RPMI8226 (cell line): Measurements from ENCODE around the gene SP100.
"Not testable (repeated sequence)": the region's sequence is repeated elsewhere in the genome, so short reads cannot be mapped to it uniquely, and the experiment has no call there.

Source experiments
- DNase-seq: peaks from one replicate; pipeline ENCODE4 v3.0.0-alpha.2; 2015

SP100 gene

DNA sequence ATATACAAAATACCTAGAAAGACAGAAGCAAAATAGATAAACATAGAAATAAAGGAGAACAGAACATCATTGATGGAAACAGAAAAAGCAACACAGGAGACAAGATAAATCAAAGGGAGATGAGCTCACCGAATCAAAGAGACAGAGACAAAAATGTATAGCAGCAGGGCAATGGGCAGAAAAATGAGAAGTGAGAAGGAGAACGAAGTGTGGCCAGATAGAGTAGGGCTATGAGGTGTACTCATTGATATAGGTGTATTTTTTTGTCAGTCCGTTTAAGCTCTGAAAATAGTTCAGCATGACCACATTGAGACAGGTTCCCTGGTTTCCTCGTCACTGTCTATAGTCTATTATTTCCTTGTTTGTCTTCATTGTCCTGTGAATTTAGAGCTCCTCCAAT, 55.1 kb downstream of the SP100 start:
- no peak for DNase-seq

DNA sequence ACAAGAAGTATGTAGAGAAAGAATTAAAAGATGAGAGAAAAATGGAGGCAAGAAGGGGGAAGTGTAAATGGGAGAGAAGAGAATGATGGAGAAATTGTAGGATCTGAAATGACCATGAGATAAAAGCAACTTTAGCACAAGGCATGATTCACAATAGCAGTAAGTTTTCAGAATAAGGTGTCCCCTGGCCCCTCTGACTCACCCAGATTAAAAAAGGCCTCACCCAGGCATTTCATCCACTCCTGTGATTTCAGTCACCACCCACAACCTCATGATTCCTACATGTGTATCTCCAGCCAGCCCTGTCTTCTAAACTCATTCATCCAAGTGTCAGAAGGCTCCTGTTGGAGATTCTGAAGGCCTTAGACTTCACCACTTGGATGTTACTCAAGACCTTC, 56.6 kb downstream of the SP100 start:
- no peak for DNase-seq

DNA sequence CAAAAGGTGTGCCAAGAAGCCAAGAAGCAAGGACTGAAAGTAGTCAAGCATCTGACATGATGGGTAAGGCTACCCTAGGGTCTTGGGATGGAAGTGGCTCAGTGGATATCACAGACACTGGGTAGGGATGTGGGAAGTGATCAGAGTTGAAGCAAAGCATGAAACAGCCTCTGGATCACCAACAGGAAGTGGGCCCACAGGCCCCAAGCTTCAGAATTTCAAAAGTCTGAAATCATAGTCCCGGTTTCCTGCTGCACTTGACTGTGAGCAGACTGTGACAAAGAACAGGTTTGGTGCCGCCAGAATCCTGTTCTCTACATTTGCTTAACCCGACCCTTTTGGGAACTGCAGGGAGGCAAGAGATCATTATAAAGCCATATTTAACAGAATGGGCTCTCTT, 57.4 kb downstream of the SP100 start:
- DNase-seq: no peak

- no peak for DNase-seq
Measured at GRCh38 chr2:230475143-230475542, 59.1 kb downstream of the SP100 start.

GRCh38 chr2:230485801-230486341, 69.9 kb downstream of the SP100 start:
- DNase-seq: no peak

- DNase-seq: not testable (repeated sequence)
Measured at GRCh38 chr2:230491219-230491618, 75.2 kb downstream of the SP100 start.

DNA sequence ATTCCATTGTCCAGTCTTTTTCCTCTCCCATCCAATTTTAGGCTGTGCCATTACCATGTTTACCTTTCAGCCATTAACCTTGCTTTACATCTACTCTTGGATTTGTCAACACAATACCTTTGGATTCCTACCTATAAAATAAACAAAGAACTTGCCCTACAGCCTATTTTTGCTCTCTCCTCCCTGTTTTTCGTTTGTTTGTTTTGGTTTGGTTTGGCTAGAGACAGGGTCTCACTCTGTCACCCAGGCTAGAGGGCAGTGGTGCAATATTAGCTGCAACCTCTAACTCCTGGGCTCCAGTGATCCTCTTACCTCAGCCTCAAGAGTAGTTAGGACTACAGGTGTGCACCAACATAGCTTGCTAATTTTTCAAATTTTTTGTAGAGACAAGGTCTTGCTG, 76.1 kb downstream of the SP100 start:
- DNase-seq: no peak

- DNase-seq: no peak
Measured at GRCh38 chr2:230494980-230495379, 79.0 kb downstream of the SP100 start.

- no peak for DNase-seq
Measured at GRCh38 chr2:230496891-230497290, 80.9 kb downstream of the SP100 start.

DNA sequence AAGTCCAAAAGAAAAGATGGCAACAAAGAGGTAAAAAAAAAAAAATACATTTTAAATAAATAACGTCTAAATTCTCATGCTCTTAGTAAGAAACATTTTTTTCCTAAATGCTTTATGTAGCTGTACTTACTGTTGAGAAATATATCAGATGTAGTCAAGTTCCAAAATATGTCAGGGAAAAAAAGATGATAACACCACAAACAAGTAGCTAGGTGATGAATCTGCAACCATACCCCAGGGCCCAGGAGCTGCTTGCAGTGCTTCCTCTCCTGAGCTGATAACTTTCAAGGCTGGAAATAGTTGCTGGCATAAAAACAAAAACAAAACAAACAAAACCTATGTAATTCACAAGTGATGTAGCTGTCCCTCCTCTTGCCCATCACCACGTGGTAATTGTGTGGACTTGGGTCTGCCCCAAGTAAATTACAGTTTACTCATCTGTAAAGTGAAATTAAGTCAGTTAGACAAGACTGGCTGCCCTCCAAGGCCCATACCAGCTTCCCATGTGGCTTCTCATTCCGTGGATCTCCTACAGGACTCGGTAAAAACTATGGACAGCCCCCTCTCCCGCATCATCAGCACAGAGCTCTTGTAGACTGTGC, 82.6 kb downstream of the SP100 start:
- no peak for DNase-seq

- no peak for DNase-seq
Measured at GRCh38 chr2:230502593-230502992, 86.6 kb downstream of the SP100 start.

- DNase-seq: no peak
Measured at GRCh38 chr2:230503798-230504197, 87.8 kb downstream of the SP100 start.

DNA sequence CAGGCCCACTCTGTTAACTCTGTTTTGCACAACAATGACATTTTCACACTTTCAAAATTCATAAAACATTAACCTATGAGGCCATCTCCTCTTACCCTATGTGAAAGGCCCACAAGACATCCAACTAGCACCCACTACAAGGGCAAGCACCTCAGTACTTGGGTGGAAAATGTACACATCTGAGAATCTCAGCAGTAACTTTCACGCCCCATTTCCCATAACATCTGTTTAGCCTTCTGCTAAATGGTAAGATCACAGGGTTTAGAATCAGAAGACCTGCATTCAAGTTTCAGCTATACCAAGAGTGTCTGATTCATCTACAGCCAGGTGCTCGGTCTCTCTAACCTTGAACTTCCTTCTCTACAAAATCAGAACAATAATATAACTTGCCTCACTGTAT, 89.2 kb downstream of the SP100 start:
- no peak for DNase-seq

GRCh38 chr2:230512955-230513748, 97.2 kb downstream of the SP100 start:
- DNase-seq: no peak

DNA sequence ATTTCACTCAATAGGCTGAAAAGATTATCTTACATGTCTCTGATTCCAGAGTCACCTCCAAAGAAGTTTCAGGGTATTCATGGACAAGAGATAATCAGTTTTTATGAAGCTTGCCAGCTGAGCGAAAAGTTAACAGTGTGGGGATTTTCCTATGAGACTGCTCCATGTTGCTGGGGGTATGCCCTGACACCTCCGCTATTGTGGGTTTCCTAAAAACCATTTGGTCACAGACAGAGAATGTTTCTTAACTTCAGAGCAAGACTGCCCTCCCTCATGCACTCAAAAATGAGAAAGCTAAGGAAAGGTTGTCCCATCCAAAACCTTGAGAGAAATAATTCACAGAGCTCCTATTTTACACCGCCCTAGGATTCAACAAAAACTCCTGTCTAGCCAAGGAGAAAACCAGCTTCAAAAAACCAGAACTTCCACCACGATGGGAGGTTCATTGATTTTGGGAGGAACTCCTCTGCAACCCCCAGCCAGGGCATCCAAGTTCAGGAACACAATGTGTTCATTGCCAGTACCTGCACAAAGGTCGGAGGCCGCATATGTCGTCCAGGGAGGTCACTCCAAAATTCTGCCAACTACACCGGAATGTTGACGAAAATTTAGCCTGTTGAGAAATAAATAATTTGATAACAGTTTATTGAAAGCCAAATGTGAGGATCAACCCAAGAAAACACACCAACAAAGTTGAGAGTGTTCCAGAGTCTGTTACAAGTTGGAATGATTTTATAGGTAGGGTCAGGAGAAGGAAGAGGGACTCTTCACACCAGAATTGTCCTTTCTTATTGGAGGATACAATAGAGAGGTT, 104.3 kb downstream of the SP100 start:
- DNase-seq: no peak

GRCh38 chr2:230520875-230521155, 104.8 kb downstream of the SP100 start:
- no peak for DNase-seq

DNA sequence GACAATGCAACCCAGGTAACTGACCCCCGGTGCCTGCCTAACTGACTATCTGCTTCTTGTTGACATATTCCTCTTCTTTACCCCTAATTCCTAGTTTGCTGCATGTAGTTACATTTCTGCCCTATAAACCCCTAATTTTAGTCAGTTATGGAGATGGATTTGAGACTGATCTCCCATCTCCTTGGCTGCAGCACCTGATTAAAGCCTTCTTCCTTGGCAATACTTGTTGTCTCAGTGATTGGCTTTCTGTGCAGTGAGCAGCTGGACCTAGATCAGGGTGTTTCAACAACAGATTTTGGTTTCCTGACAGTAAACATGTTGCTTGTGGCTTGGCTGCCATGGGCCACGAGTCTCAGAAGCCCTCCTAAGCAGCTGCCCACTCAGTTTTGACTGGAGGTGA, 105.4 kb downstream of the SP100 start:
- no peak for DNase-seq

DNA sequence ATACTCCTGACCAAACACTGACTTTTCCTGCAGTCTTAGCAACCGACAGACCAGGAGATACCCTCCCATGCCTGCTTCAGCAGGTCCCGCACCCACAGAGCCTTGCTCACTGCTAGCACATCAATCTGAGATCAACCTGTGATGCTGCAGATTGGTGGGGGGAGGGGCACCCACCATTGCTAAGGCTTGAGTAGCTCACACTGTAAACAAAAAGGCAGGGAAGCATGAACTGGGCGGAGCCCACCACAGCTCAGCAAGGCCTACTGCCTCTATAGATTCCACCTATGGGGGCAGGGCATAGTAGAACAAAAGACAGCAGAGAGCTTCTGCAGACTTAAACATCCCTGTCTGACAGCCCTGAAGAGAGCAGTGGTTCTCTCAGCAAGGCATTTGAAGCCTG, 109.7 kb downstream of the SP100 start:
- DNase-seq: no peak

DNA sequence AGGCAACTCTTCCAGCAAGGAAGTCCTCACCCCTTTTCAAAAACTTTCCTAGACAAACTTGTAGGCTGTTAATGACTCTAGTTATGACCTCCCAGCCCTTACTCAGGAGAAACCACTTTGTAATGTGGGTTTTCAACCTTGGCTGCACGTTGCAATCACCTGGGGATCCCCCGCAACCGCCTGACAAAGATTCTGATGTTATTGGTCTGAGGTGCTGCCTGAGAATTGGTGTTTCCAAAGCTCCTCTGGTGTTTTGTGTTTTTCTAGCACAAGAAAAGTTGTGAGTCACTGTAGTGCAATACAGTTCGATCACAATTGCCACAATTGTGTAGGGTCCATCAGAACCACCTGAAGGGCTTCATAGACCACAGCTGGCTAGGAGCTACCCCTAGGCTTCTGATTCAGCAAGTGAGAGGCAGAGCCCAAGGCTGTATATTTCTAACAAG, 121.6 kb downstream of the SP100 start:
- DNase-seq: no peak

DNA sequence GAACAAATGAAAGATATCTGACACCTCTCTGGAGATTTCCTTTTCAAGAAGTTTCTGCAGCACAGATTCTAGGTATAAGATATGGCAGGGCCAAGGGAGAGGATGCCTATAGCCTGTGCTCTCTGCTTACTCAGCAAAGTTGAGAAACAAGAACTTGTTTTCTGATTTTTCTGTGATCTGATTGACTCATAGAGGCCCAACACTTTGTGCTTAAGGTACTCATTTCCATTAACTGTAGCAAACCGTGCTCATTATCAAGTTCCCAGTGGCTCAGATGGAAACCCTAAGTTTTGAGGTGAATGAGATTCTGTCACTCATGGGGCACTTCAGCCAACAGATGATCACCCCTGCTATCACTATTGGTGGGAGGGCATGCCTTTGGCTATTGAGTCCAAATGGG, 124.3 kb downstream of the SP100 start:
- DNase-seq: no peak

GRCh38 chr2:230541934-230542380, 126.0 kb downstream of the SP100 start:
- no peak for DNase-seq

GRCh38 chr2:230542751-230543150, 126.8 kb downstream of the SP100 start:
- DNase-seq: no peak

- no peak for DNase-seq
Measured at GRCh38 chr2:230552181-230552580, 136.2 kb downstream of the SP100 start.

- DNase-seq: no peak
Measured at GRCh38 chr2:230557065-230557464, 141.1 kb downstream of the SP100 start.
